H1 (cell line): ENCODE measurements around the gene CEP350.

Experiments used
- BRCA1 ChIP-seq: IDR thresholded peaks from 2 replicates; pipeline ENCODE4 v1.6.1; 2012; ENCODE audit warnings: low read depth, low read length, improper control_type of control experiment
- CREB1 ChIP-seq: IDR thresholded peaks from 2 replicates; pipeline ENCODE4 v1.6.1; 2012; ENCODE audit warnings: inconsistent platforms
- NANOG ChIP-seq: IDR thresholded peaks from 2 replicates; pipeline ENCODE4 v1.6.1; 2011; ENCODE audit warnings: low read length, low read depth, mild to moderate bottlenecking, inconsistent platforms; ENCODE audit not compliant: insufficient read depth, poor library complexity, severe bottlenecking
- POLR2A ChIP-seq, 2 experiments: IDR thresholded peaks; 1 replicate in 1 of 2; 2 replicates in 1 of 2; pipeline ENCODE4 v1.6.1; 2011; ENCODE audit warnings: low read depth in 2 of 2, low read length in 2 of 2, mild to moderate bottlenecking in 2 of 2; ENCODE audit errors: control extremely low read depth in 1 of 2
- POLR2AphosphoS5 ChIP-seq: IDR thresholded peaks from 2 replicates; pipeline ENCODE4 v1.6.1; 2011; ENCODE audit warnings: low read depth, low read length
- SIN3A ChIP-seq, 2 experiments: IDR thresholded peaks in 1 of 2; conservative IDR thresholded peaks in 1 of 2; 2 replicates each; pipeline ENCODE4 v1.6.1; 2011 to 2012; ENCODE audit warnings: low read length in 2 of 2, improper control_type of control experiment in 1 of 2, low read depth in 1 of 2, mild to moderate bottlenecking in 1 of 2
- SUZ12 ChIP-seq: fragments of 200-600 bp; sonication (generic); IDR thresholded peaks from 2 replicates; pipeline ENCODE4 v1.6.1; 2012; ENCODE audit warnings: mild to moderate bottlenecking, inconsistent platforms, low read length, moderate library complexity, mixed read lengths
- YY1 ChIP-seq: IDR thresholded peaks from 2 replicates; pipeline ENCODE4 v1.6.1; 2011; ENCODE audit warnings: low read depth, mild to moderate bottlenecking, low read length
- ZNF274 ChIP-seq: IDR thresholded peaks from 2 replicates; pipeline ENCODE4 v1.7.0; 2012; ENCODE audit warnings: low read length, borderline replicate concordance; ENCODE audit errors: extremely low read depth
- TF ChIP-seq, protein P1 (sequence below): IDR thresholded peaks from 2 replicates; pipeline ENCODE4 v1.6.1; 2011; ENCODE audit warnings: low read length, improper control_type of control experiment
- TF ChIP-seq, protein P2 (sequence below): fragments of 300-600 bp; sonication (generic); IDR thresholded peaks from 2 replicates; pipeline ENCODE4 v1.7.1; 2012; ENCODE audit warnings: low read length, moderate library complexity, mild to moderate bottlenecking, inconsistent platforms; ENCODE audit not compliant: insufficient replicate concordance

DNA sequence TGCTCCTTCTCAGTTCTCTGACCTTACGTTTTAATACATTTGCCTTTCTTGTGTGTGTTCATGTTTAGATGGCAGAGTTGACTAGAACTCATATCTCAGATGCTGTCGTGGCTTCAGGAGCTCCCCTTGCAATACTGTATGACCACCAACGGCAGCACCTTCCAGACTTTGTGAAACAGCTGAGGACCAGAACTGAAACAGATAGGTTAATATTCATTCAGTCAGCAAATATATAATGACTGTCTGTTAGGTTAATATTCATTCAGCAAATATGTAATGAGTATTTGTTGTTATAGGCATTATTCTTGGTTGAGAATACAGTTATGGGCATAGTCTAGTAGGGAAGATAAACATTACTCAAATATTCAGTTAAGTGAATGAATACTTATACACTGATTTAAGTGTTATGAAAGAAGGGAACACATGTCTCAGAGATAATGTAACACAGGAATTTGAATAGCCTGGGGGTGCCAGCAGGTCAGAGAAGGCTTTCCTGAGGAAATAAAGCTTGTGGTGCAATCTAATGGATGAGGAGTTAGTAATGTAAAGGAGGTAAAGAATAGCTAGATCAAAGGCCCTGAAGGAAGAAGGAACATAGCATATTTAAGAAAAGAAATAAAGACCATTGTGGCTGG lies 88.5 kb downstream of the CEP350 start:
- TF ChIP-seq CREB1 (no peak), YY1 (no peak), ZNF274 (no peak), SIN3A (conservative IDR thresholded peaks at IDR 0.05 in 1 of 2, IDR thresholded peaks at IDR 0.05 in 1 of 2; ENCODE audit: low read depth in 1 of 2, low read length in 2 of 2) (no peak), BRCA1 (no peak), SUZ12 (no peak), POLR2AphosphoS5 (no peak), NANOG (no peak), POLR2A (IDR thresholded peaks at IDR 0.05; ENCODE audit: control extremely low read depth in 1 of 2, low read depth in 2 of 2, low read length in 2 of 2) (no peak)
- TF ChIP-seq, protein P1, sequence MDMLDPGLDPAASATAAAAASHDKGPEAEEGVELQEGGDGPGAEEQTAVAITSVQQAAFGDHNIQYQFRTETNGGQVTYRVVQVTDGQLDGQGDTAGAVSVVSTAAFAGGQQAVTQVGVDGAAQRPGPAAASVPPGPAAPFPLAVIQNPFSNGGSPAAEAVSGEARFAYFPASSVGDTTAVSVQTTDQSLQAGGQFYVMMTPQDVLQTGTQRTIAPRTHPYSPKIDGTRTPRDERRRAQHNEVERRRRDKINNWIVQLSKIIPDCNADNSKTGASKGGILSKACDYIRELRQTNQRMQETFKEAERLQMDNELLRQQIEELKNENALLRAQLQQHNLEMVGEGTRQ: no peak
- TF ChIP-seq, protein P2, sequence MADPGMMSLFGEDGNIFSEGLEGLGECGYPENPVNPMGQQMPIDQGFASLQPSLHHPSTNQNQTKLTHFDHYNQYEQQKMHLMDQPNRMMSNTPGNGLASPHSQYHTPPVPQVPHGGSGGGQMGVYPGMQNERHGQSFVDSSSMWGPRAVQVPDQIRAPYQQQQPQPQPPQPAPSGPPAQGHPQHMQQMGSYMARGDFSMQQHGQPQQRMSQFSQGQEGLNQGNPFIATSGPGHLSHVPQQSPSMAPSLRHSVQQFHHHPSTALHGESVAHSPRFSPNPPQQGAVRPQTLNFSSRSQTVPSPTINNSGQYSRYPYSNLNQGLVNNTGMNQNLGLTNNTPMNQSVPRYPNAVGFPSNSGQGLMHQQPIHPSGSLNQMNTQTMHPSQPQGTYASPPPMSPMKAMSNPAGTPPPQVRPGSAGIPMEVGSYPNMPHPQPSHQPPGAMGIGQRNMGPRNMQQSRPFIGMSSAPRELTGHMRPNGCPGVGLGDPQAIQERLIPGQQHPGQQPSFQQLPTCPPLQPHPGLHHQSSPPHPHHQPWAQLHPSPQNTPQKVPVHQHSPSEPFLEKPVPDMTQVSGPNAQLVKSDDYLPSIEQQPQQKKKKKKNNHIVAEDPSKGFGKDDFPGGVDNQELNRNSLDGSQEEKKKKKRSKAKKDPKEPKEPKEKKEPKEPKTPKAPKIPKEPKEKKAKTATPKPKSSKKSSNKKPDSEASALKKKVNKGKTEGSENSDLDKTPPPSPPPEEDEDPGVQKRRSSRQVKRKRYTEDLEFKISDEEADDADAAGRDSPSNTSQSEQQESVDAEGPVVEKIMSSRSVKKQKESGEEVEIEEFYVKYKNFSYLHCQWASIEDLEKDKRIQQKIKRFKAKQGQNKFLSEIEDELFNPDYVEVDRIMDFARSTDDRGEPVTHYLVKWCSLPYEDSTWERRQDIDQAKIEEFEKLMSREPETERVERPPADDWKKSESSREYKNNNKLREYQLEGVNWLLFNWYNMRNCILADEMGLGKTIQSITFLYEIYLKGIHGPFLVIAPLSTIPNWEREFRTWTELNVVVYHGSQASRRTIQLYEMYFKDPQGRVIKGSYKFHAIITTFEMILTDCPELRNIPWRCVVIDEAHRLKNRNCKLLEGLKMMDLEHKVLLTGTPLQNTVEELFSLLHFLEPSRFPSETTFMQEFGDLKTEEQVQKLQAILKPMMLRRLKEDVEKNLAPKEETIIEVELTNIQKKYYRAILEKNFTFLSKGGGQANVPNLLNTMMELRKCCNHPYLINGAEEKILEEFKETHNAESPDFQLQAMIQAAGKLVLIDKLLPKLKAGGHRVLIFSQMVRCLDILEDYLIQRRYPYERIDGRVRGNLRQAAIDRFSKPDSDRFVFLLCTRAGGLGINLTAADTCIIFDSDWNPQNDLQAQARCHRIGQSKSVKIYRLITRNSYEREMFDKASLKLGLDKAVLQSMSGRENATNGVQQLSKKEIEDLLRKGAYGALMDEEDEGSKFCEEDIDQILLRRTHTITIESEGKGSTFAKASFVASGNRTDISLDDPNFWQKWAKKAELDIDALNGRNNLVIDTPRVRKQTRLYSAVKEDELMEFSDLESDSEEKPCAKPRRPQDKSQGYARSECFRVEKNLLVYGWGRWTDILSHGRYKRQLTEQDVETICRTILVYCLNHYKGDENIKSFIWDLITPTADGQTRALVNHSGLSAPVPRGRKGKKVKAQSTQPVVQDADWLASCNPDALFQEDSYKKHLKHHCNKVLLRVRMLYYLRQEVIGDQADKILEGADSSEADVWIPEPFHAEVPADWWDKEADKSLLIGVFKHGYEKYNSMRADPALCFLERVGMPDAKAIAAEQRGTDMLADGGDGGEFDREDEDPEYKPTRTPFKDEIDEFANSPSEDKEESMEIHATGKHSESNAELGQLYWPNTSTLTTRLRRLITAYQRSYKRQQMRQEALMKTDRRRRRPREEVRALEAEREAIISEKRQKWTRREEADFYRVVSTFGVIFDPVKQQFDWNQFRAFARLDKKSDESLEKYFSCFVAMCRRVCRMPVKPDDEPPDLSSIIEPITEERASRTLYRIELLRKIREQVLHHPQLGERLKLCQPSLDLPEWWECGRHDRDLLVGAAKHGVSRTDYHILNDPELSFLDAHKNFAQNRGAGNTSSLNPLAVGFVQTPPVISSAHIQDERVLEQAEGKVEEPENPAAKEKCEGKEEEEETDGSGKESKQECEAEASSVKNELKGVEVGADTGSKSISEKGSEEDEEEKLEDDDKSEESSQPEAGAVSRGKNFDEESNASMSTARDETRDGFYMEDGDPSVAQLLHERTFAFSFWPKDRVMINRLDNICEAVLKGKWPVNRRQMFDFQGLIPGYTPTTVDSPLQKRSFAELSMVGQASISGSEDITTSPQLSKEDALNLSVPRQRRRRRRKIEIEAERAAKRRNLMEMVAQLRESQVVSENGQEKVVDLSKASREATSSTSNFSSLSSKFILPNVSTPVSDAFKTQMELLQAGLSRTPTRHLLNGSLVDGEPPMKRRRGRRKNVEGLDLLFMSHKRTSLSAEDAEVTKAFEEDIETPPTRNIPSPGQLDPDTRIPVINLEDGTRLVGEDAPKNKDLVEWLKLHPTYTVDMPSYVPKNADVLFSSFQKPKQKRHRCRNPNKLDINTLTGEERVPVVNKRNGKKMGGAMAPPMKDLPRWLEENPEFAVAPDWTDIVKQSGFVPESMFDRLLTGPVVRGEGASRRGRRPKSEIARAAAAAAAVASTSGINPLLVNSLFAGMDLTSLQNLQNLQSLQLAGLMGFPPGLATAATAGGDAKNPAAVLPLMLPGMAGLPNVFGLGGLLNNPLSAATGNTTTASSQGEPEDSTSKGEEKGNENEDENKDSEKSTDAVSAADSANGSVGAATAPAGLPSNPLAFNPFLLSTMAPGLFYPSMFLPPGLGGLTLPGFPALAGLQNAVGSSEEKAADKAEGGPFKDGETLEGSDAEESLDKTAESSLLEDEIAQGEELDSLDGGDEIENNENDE: no peak
